HepG2 (cell line): ENCODE results near the gene BCO1. TPM values are rescaled to one million over a fixed set of nuclear protein-coding genes. Genes with fewer than 3 reads are reported as not detected.
A peak's percentile ranks its signal among the peaks of the same experiment; 100 is the strongest.

ENCODE experiments used
- CENPT ChIP-seq: sonication (generic); formaldehyde crosslinking; IDR thresholded peaks from 2 replicates; pipeline ENCODE4 v1.8.0; 2022; ENCODE audit warnings: low read depth, mild to moderate bottlenecking, moderate library complexity, missing genetic modification reagents
- HOXA3 ChIP-seq: sonication (generic); formaldehyde crosslinking; IDR thresholded peaks from 2 replicates; pipeline ENCODE4 v1.5.0; 2020; ENCODE audit warnings: missing genetic modification reagents
- KDM2A ChIP-seq: sonication (generic); formaldehyde crosslinking; IDR thresholded peaks from 2 replicates; pipeline ENCODE4 v1.4.0; 2020; ENCODE audit warnings: low read depth, missing genetic modification reagents, borderline replicate concordance
- MXD1 ChIP-seq: sonication (generic); formaldehyde crosslinking; IDR thresholded peaks from 2 replicates; pipeline ENCODE4 v1.4.0; 2020; ENCODE audit warnings: mild to moderate bottlenecking, missing genetic modification reagents
- NR0B2 ChIP-seq: sonication (generic); formaldehyde crosslinking; IDR thresholded peaks from 2 replicates; pipeline ENCODE4 v1.4.0; 2020; ENCODE audit warnings: mild to moderate bottlenecking, missing genetic modification reagents
- PBX2 ChIP-seq: IDR thresholded peaks from 2 replicates; pipeline ENCODE4 v1.6.1; 2016; ENCODE audit warnings: control low read depth
- SAP130 ChIP-seq: IDR thresholded peaks from 2 replicates; pipeline ENCODE4 v1.6.1; 2016; ENCODE audit warnings: low read depth
- UBTF ChIP-seq: sonication (generic); formaldehyde crosslinking; IDR thresholded peaks from 2 replicates; pipeline ENCODE4 v1.4.0; 2020; ENCODE audit warnings: mild to moderate bottlenecking, missing genetic modification reagents
- ZBED4 ChIP-seq: sonication (generic); formaldehyde crosslinking; IDR thresholded peaks from 2 replicates; pipeline ENCODE4 v1.4.0; 2020; ENCODE audit warnings: missing genetic modification reagents, borderline replicate concordance
- ZNF143 ChIP-seq: sonication (generic); formaldehyde crosslinking; IDR thresholded peaks from 2 replicates; pipeline ENCODE4 v1.4.0; 2020; ENCODE audit warnings: missing genetic modification reagents
- ZNF563 ChIP-seq: sonication (generic); formaldehyde crosslinking; IDR thresholded peaks from 2 replicates; pipeline ENCODE4 v1.8.0; 2022; ENCODE audit warnings: mild to moderate bottlenecking, moderate library complexity, missing genetic modification reagents
- ZXDC ChIP-seq: sonication (generic); formaldehyde crosslinking; IDR thresholded peaks from 2 replicates; pipeline ENCODE4 v1.5.0; 2020; ENCODE audit warnings: mild to moderate bottlenecking, missing genetic modification reagents
- polyA plus RNA-seq, 8 experiments: library from polyadenylated mRNA; depleted of rRNA in 3 of 8; stranded (reverse) in 7 of 8; unstranded in 1 of 8; fragments of >200 nt; fragmentation: Illumina TruSeq in 4 of 8; extraction: Trizol in 4 of 8; gene quantifications; 2 replicates each; pipeline versions ENCODE4 v1.2.1 to v1.2.3, GENCODE V29; 2011 to 2016; ENCODE audit warnings: low read depth in 4 of 8, missing spikeins in 1 of 8, mixed read lengths in 1 of 8; ENCODE audit not compliant: insufficient read depth in 1 of 8
- total RNA-seq, 5 experiments: library from RNA; depleted of rRNA; stranded (reverse); fragments of >200 nt; fragmentation: Illumina TruSeq; extraction: Trizol; gene quantifications; 2 replicates each; pipeline ENCODE4 v1.2.3, GENCODE V29; 2016; ENCODE audit warnings: low read depth in 1 of 5

BCO1 gene
- total and polyA plus RNA-seq, 2 of the 13 experiments (the other 11 are each of a cell fraction or from before 2014, with no cell fraction given): 0.11 TPM; not detected in 1

GRCh38 chr16:81315271-81316175, 77.0 kb downstream of the BCO1 start (continued):
- TF ChIP-seq UBTF (CRISPR knock-in tag) (peak; percentile 66; the same call in 1 of the 2 replicates), PBX2 (CRISPR knock-in tag) (no peak), ZBED4 (CRISPR knock-in tag) (no peak), NR0B2 (no peak), KDM2A (no peak), ZXDC (CRISPR knock-in tag) (no peak), HOXA3 (no peak), CENPT (CRISPR knock-in tag) (no peak), ZNF563 (CRISPR knock-in tag) (peak; percentile 26; the same call in 1 of the 2 replicates), SAP130 (CRISPR knock-in tag) (peak; percentile 19; the same call in 1 of the 2 replicates), MXD1 (CRISPR knock-in tag) (no peak), ZNF143 (CRISPR knock-in tag) (no peak)
